NCI-H2107 (cell line): ENCODE data around the gene NUP37.
"Not testable (repeated sequence)": the region's sequence is repeated elsewhere in the genome, so short reads cannot be mapped to it uniquely, and the experiment has no call there.

Experiments
- DNase-seq: peaks from one replicate; lab custom pipeline; 2025; lab: John Stamatoyannopoulos, UW

Gene NUP37

GRCh38 chr12:102119674-102120563, at the start of gene NUP37, which contains the start of gene PARPBP:
Gene NUP37, minus strand, starts transcription at chr12:102120114. Its CDS starts 1,596 bp downstream, at chr12:102118518.
Gene PARPBP, plus strand, starts transcription at chr12:102120183. Its CDS starts 3,706 bp downstream, at chr12:102123889.
- DNase-seq: peak; percentile 77

GRCh38 chr12:102167821-102168604, 48.1 kb upstream of the NUP37 start:
- no peak for DNase-seq

GRCh38 chr12:102163383-102163782, 43.5 kb upstream of the NUP37 start:
- no peak for DNase-seq

- not testable (repeated sequence) for DNase-seq
These were observed 35.3 kb upstream of the NUP37 start for GRCh38 chr12:102155206-102155605.

GRCh38 chr12:102147062-102147587, 27.2 kb upstream of the NUP37 start:
- not testable (repeated sequence) for DNase-seq

GRCh38 chr12:102144221-102144620, 24.3 kb upstream of the NUP37 start:
- DNase-seq: no peak

GRCh38 chr12:102142866-102143373, 23.0 kb upstream of the NUP37 start:
- DNase-seq: not testable (repeated sequence)

GRCh38 chr12:102137619-102138018, 17.7 kb upstream of the NUP37 start:
- not testable (repeated sequence) for DNase-seq

GRCh38 chr12:102131442-102131841, 11.5 kb upstream of the NUP37 start:
- not testable (repeated sequence) for DNase-seq

- not testable (repeated sequence) for DNase-seq
These were observed 10.8 kb upstream of the NUP37 start for GRCh38 chr12:102130720-102131119.

GRCh38 chr12:102121328-102121727, 1.4 kb upstream of the NUP37 start:
- DNase-seq: not testable (repeated sequence)

- no peak for DNase-seq
These were observed 972 bp upstream of the NUP37 start for GRCh38 chr12:102120886-102121285.

- no peak for DNase-seq
These were observed 605 bp upstream of the NUP37 start for GRCh38 chr12:102120564-102120873.

- no peak for DNase-seq
These were observed 1.0 kb downstream of the NUP37 start for GRCh38 chr12:102118874-102119273.

- no peak for DNase-seq
These were observed 3.5 kb downstream of the NUP37 start for GRCh38 chr12:102116392-102116791.

- no peak for DNase-seq
These were observed 5.7 kb downstream of the NUP37 start for GRCh38 chr12:102114212-102114611.

- DNase-seq: no peak
These were observed 9.1 kb downstream of the NUP37 start for GRCh38 chr12:102110782-102111181.

GRCh38 chr12:102107970-102108369, 11.9 kb downstream of the NUP37 start:
- DNase-seq: no peak

- DNase-seq: no peak
These were observed 13.0 kb downstream of the NUP37 start for GRCh38 chr12:102106905-102107304.

GRCh38 chr12:102096855-102097254, 23.1 kb downstream of the NUP37 start:
- DNase-seq: no peak

GRCh38 chr12:102095677-102096263, 24.1 kb downstream of the NUP37 start:
- DNase-seq: no peak

- no peak for DNase-seq
These were observed 26.6 kb downstream of the NUP37 start for GRCh38 chr12:102093319-102093718.
